Heart right ventricle (tissue), 16 donors: ENCODE measurements around the gene MGLL. TPM values are rescaled to one million over a fixed set of nuclear protein-coding genes. Genes with fewer than 3 reads are reported as not detected.

Experiments
- ATAC-seq, 8 donors: fragments of 200-7000 bp; cut with Tn5 transposase; one replicate each; pipeline ENCODE4 v1.9.1; 2020; ENCODE audit warnings: mild to moderate bottlenecking in 8 of 8, moderate library complexity in 8 of 8, moderate number of reproducible peaks in 1 of 8
- DNase-seq, 2 donors: peaks; one replicate each; pipeline ENCODE4 v3.0.0-alpha.2; 2020
- H3K27ac ChIP-seq, 10 donors: fragments of 200-600 bp; sonication (generic) in 2 of 10; one replicate each; pipeline versions ENCODE4 v1.5.0 to v1.8.0; 2020 to 2022; ENCODE audit warnings: mild to moderate bottlenecking in 3 of 10
- H3K27me3 ChIP-seq, 7 donors: fragments of 200-600 bp; one replicate each; pipeline ENCODE4 v1.8.0; 2021 to 2022; ENCODE audit warnings: mild to moderate bottlenecking in 2 of 7
- H3K36me3 ChIP-seq, 9 donors: fragments of 200-600 bp; sonication (generic) in 1 of 9; one replicate each; pipeline versions ENCODE4 v1.5.0 to v1.8.0; 2020 to 2022; ENCODE audit warnings: mild to moderate bottlenecking in 2 of 9
- H3K4me1 ChIP-seq, 9 donors: fragments of 200-600 bp; sonication (generic) in 1 of 9; one replicate each; pipeline versions ENCODE4 v1.5.0 to v1.8.0; 2020 to 2022; ENCODE audit warnings: mild to moderate bottlenecking in 4 of 9
- H3K4me3 ChIP-seq, 10 donors: fragments of 200-600 bp; sonication (generic) in 2 of 10; one replicate each; pipeline versions ENCODE4 v1.5.0 to v1.8.0; 2020 to 2022; ENCODE audit warnings: mild to moderate bottlenecking in 7 of 10, moderate library complexity in 2 of 10
- H3K9me3 ChIP-seq, 11 donors: fragments of 200-600 bp in 10 of 11; sonication (generic) in 2 of 11; one replicate each; pipeline versions ENCODE4 v1.5.0 to v1.8.0; 2013 to 2022; ENCODE audit warnings: mild to moderate bottlenecking in 2 of 11, control low read depth in 1 of 11, moderate library complexity in 1 of 11
- CTCF ChIP-seq, 9 donors: fragments of 200-600 bp; sonication (generic) in 2 of 9; IDR thresholded peaks; one replicate each; pipeline versions ENCODE4 v1.5.0 to v1.8.0; 2021 to 2022; ENCODE audit warnings: antibody characterized with exemption in 9 of 9, mild to moderate bottlenecking in 5 of 9, moderate library complexity in 1 of 9
- WGBS, 2 donors: extraction: QIAGEN DNeasy Blood & Tissue Kit; methylation state at CpG; one replicate each; pipeline ENCODE4 v1.1.7; 2013; ENCODE audit warnings: inconsistent platforms in 1 of 2; 5-methylcytosine and 5-hydroxymethylcytosine counted together
- intact Hi-C, 10 donors: fragments of 100-400 bp; cut with DNase I; formaldehyde crosslinking; loops; one replicate each; pipeline versions ENCODE4 v1.11.1 to v1.14.2; 2022
- polyA plus RNA-seq, 2 donors: library from polyadenylated mRNA; stranded (reverse); fragments of 200-250 nt; gene quantifications; one replicate each; pipeline ENCODE4 v1.2.3, GENCODE V29; 2013
- total RNA-seq, 10 donors: library from RNA; stranded (reverse); fragmentation: NEBNext Ultra II Directional in 3 of 10; extraction: Animal tissue kit (Norgen Biotek cat#: 25700) in 3 of 10; gene quantifications; one replicate each; pipeline versions ENCODE4 v1.2.1 to v1.2.4, GENCODE V29; 2021 to 2023
- donor health status: Arrhythmogenic right ventricular cardiomyopathy.
- donor health status: ischemic (EF 13 %, LVEDD 7.1; RV severe dilation, severe dysfunction).
- donor health status: healthy with polysubstance abuse.
- donor health status: DM: no; HTN: yes; CAD: no.
- donor health status: DM: no; HTN: no; CAD: no.
- donor health status: ischemic (EF 25% LVEDD 6.9; RV normal size, moderate dysfunction).
- donor health status: ischemic (EF 25% LVEDD 5.7; RV mildly dilated, moderate dysfunction).
- donor health status: healthy.
- donor health status: DM: yes; HTN: yes; CAD: no.
- donor health status: Ischemic cardiomyopathy.
- donor health status: ischemic (EF 35%, LVEDD 5.7; RV mildly dilated, moderate dysfunction).
- donor health status: nonischemic (EF 11% LVEDD 7.7; RV severe dilation, severe dysfunction).
- donor health status: DM: yes; HTN: yes; CAD: no.
- donor health status: PGD.
- donor health status: ischemic (EF 29% LVEDD 5.4; RV normal size, mild dysfunction).
- donor health status: nonischemic (EF 23%, LVEDD 6.1; RV moderate dilation, normal function).

MGLL gene
- total and polyA plus RNA-seq, 12 donors: 35.7 to 103 (median 65.2) TPM

- WGBS, 2 donors: 95 to 96% methylated on average over 8 of the region's 8 CpGs
- ATAC-seq (no peak), DNase-seq (no peak)
- Histone ChIP-seq H3K36me3 (peaks cover 0 to 4% (median 0%) of the 10 kb centered on the region in 9 donors), H3K9me3 (no peaks in the 10 kb centered on the region), H3K4me1 (peaks cover 24 to 100% (median 93%) of the 10 kb centered on the region in 9 donors), H3K27me3 (no peaks in the 10 kb centered on the region), H3K27ac (peak overlapping the region; percentile 64 to 94 (median 84)), H3K4me3 (no peak overlapping the region)
- intact Hi-C loops: no loop called here
- no peak for TF ChIP-seq CTCF (IDR thresholded peaks at IDR 0.05)
Measured at GRCh38 chr3:127741246-127741645, 81.1 kb downstream of the MGLL start.

GRCh38 chr3:127740136-127740915 is 82.0 kb downstream of the MGLL start:
- H3K9me3 ChIP-seq: no peaks in the 10 kb centered on the region

GRCh38 chr3:127739347-127740135 is 82.8 kb downstream of the MGLL start:
- no peak for TF ChIP-seq CTCF (IDR thresholded peaks at IDR 0.05)
- H3K27me3 ChIP-seq: no peaks in the 10 kb centered on the region
- peaks cover 37 to 100% (median 93%) of the 10 kb centered on the region in 9 donors for H3K4me1 ChIP-seq
- DNase-seq (no peak), ATAC-seq (no peak)
- intact Hi-C loops: loop anchor here in 2 of 10 donors (2.0 to 5.0 kb wide), 2 partner anchors 37 to 39 kb away; no protein-coding TSS in a partner anchor
- H3K27ac ChIP-seq: peak overlapping the region; percentile 64 to 94 (median 84)
- WGBS, 2 donors: 69 to 79% methylated on average over 12 of the region's 12 CpGs
- no peak overlapping the region for H3K4me3 ChIP-seq
- H3K36me3 ChIP-seq: peaks cover 0 to 4% (median 0%) of the 10 kb centered on the region in 9 donors
- no peaks in the 10 kb centered on the region for H3K9me3 ChIP-seq

More at GRCh38 chr3:127740136-127740915, 82.0 kb downstream of the MGLL start:
- ATAC-seq (peak; percentile 32 to 81 (median 66)), DNase-seq (peak in 1 of 2 donors; percentile 64)
- Histone ChIP-seq H3K27ac (peak overlapping the region; percentile 64 to 94 (median 84)), H3K36me3 (peaks cover 0 to 4% (median 0%) of the 10 kb centered on the region in 9 donors), H3K4me3 (no peak overlapping the region), H3K4me1 (peaks cover 29 to 100% (median 93%) of the 10 kb centered on the region in 9 donors), H3K27me3 (no peaks in the 10 kb centered on the region)
- intact Hi-C loops: no loop called here
- TF ChIP-seq CTCF (IDR thresholded peaks at IDR 0.05): no peak
- WGBS, 2 donors: 58 to 74% methylated on average over 20 of the region's 20 CpGs

GRCh38 chr3:127738192-127738840 is 84.0 kb downstream of the MGLL start:
- peaks cover 0 to 9% (median 0%) of the 10 kb centered on the region in 9 donors for H3K36me3 ChIP-seq
- no peaks in the 10 kb centered on the region for H3K9me3 ChIP-seq
- peak in 7 of 8 donors; percentile 21 to 61 (median 43) for ATAC-seq
- no peak overlapping the region for H3K4me3 ChIP-seq
- peaks cover 36 to 100% (median 95%) of the 10 kb centered on the region in 9 donors for H3K4me1 ChIP-seq
- WGBS, 2 donors: 77 to 85% methylated on average over 8 of the region's 8 CpGs
- DNase-seq: peak in 1 of 2 donors; percentile 64
- H3K27me3 ChIP-seq: no peaks in the 10 kb centered on the region
- intact Hi-C loops: loop anchor here in 2 of 10 donors (2.0 to 5.0 kb wide), 2 partner anchors 36 to 38 kb away; no protein-coding TSS in a partner anchor
- peak overlapping the region; percentile 64 to 94 (median 84) for H3K27ac ChIP-seq
- no peak for TF ChIP-seq CTCF (IDR thresholded peaks at IDR 0.05)
